Mesenchymal stem cell (in vitro differentiated cells and primary cell): ENCODE results near the gene RBM45.
A peak's percentile ranks its signal among the peaks of the same experiment; 100 is the strongest.

Source experiments
- DNase-seq: peaks from one replicate; pipeline ENCODE4 v3.0.0-alpha.2; 2013
- H2AFZ ChIP-seq: one replicate; pipeline ENCODE4 v1.6.1; 2013; ENCODE audit warnings: low read depth, mild to moderate bottlenecking, control low read depth, inconsistent platforms, low read length, moderate library complexity
- H2AK5ac ChIP-seq: 2 replicates; pipeline ENCODE4 v1.6.1; 2013; ENCODE audit warnings: low read length, moderate library complexity, mild to moderate bottlenecking, inconsistent platforms; ENCODE audit not compliant: severe bottlenecking
- H2BK120ac ChIP-seq: one replicate; pipeline ENCODE4 v1.6.1; 2013; ENCODE audit warnings: low read depth, mild to moderate bottlenecking, inconsistent platforms, low read length, moderate library complexity
- H2BK12ac ChIP-seq, 2 experiments: one replicate each; pipeline ENCODE4 v1.6.1; 2013; ENCODE audit warnings: inconsistent platforms in 2 of 2, low read length in 2 of 2, mild to moderate bottlenecking in 2 of 2, moderate library complexity in 2 of 2, control low read depth in 1 of 2
- H2BK15ac ChIP-seq: one replicate; pipeline ENCODE4 v1.6.1; 2013; ENCODE audit warnings: mild to moderate bottlenecking, low read depth, inconsistent platforms; ENCODE audit not compliant: poor library complexity, severe bottlenecking
- H2BK5ac ChIP-seq: 2 replicates; pipeline ENCODE4 v1.6.1; 2013; ENCODE audit warnings: low read depth, mild to moderate bottlenecking, low read length, control low read depth, inconsistent platforms; ENCODE audit not compliant: poor library complexity, severe bottlenecking
- H3K14ac ChIP-seq, 2 experiments: one replicate each; pipeline ENCODE4 v1.6.1; 2013; ENCODE audit warnings: inconsistent platforms in 2 of 2, low read length in 2 of 2, control low read depth in 1 of 2, mild to moderate bottlenecking in 1 of 2, moderate library complexity in 1 of 2
- H3K18ac ChIP-seq, 2 experiments: one replicate each; pipeline ENCODE4 v1.6.1; 2013; ENCODE audit warnings: inconsistent platforms in 2 of 2, low read length in 2 of 2, control low read depth in 1 of 2, low read depth in 1 of 2, mild to moderate bottlenecking in 1 of 2
- H3K23ac ChIP-seq, 2 experiments: one replicate each; pipeline ENCODE4 v1.6.1; 2013; ENCODE audit warnings: inconsistent platforms in 2 of 2, low read length in 2 of 2, mild to moderate bottlenecking in 2 of 2, moderate library complexity in 2 of 2, control low read depth in 1 of 2
- H3K27ac ChIP-seq: 2 replicates; pipeline ENCODE4 v1.5.1; 2013; ENCODE audit warnings: mild to moderate bottlenecking, moderate library complexity, low read length, control low read depth, inconsistent platforms; ENCODE audit not compliant: poor library complexity, severe bottlenecking
- H3K27me3 ChIP-seq, 2 experiments: 2 replicates each; pipeline versions ENCODE4 v1.6.1 to v1.7.0; 2013; ENCODE audit warnings: low read length in 2 of 2, mild to moderate bottlenecking in 2 of 2, moderate library complexity in 2 of 2, control low read depth in 1 of 2, inconsistent platforms in 1 of 2; ENCODE audit not compliant: control insufficient read depth in 1 of 2, insufficient read depth in 1 of 2
- H3K36me3 ChIP-seq, 2 experiments: 2 replicates each; pipeline versions ENCODE4 v1.6.1 to v1.7.0; 2013; ENCODE audit warnings: low read length in 2 of 2, control low read depth in 1 of 2, inconsistent platforms in 1 of 2, low read depth in 1 of 2, mild to moderate bottlenecking in 1 of 2; ENCODE audit not compliant: insufficient read depth in 2 of 2, control insufficient read depth in 1 of 2
- H3K4ac ChIP-seq, 2 experiments: one replicate each; pipeline ENCODE4 v1.6.1; 2013; ENCODE audit warnings: inconsistent platforms in 2 of 2, low read length in 2 of 2, mild to moderate bottlenecking in 2 of 2, moderate library complexity in 2 of 2, control low read depth in 1 of 2, low read depth in 1 of 2
- H3K4me1 ChIP-seq: 2 replicates; pipeline ENCODE4 v1.6.1; 2013; ENCODE audit warnings: low read depth, low read length, control low read depth; ENCODE audit not compliant: control insufficient read depth, insufficient read depth
- H3K4me2 ChIP-seq: 2 replicates; pipeline ENCODE4 v1.6.1; 2013; ENCODE audit warnings: low read length, mild to moderate bottlenecking, inconsistent platforms; ENCODE audit not compliant: poor library complexity, severe bottlenecking
- H3K4me3 ChIP-seq, 2 experiments: 2 replicates each; pipeline versions ENCODE4 v1.5.1 to v1.7.0; 2013; ENCODE audit warnings: low read length in 2 of 2, mild to moderate bottlenecking in 2 of 2, control low read depth in 1 of 2, low read depth in 1 of 2; ENCODE audit not compliant: insufficient read depth in 1 of 2
- H3K79me1 ChIP-seq: replicated peaks from 2 replicates; pipeline ENCODE4 v1.6.1; 2013; ENCODE audit warnings: mild to moderate bottlenecking, control low read depth, low read length, inconsistent platforms; ENCODE audit not compliant: poor library complexity, severe bottlenecking
- H3K9ac ChIP-seq: 2 replicates; pipeline ENCODE4 v1.7.0; 2013; ENCODE audit warnings: mild to moderate bottlenecking, low read length, moderate library complexity
- H3K9me3 ChIP-seq: 2 replicates; pipeline ENCODE4 v1.7.0; 2013; ENCODE audit warnings: mild to moderate bottlenecking, low read length; ENCODE audit not compliant: control insufficient read depth
- H4K8ac ChIP-seq: one replicate; pipeline ENCODE4 v1.6.1; 2013; ENCODE audit warnings: inconsistent platforms, mild to moderate bottlenecking, low read length, moderate library complexity
- H4K91ac ChIP-seq: one replicate; pipeline ENCODE4 v1.6.1; 2013; ENCODE audit warnings: mild to moderate bottlenecking, low read length, inconsistent platforms
- WGBS: methylation state at CpG from one replicate; pipeline ENCODE4 v1.1.7; 2013; ENCODE audit warnings: mixed read lengths; 5-methylcytosine and 5-hydroxymethylcytosine counted together

The RBM45 gene

DNA sequence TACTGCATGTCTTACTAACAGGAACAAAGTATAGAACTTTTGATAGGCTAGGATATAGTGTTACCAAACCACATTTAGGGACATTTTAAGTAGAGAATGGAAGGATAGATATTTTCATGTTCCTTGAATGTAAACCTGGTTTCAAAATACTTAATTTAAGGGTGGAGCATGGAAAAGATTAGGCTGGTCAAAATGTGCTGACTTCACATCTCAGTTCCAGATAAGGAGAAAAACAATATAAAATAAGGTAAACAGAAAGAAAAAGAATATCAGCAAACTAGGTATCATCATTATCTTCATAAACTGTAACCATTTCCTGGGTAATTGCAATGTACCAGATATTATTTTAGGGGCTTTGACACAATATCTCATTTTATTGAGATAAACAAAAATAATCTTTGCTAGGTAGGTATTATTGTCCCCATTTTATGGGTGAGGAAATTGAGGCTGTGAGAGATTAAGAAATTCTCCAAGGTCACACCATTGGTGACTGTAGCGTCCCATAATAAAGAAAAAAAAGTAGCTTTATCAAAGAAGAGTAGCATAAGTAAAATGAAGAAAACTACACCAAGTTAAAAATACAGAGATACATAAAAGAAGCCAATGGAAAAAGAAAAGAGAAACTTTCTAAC, 43.3 kb upstream of the RBM45 start:
- Histone ChIP-seq H3K36me3 (no peaks in the 10 kb centered on the region), H2BK5ac (no peak overlapping the region)
- WGBS, result no CpG with 5 or more reads among the region's 1 CpG

DNA sequence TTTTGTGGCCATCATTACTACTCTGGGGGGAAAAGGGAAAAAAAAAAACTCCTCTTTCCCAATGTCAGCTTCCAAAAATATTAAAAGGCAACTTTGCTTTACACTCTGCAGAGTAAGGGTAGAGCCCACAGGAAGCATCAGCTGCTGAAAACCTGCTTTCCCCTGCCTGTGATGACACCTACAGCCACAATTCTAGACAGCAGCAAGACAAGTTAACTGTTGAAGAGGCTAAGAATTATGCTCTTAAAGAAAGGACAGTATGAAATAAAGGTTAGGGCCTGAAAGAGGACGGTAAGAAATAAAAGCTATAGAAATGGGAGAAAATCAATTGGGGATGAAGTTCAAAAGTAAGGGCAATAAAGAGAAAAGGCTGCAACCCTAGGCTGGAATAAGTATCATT, 42.7 kb upstream of the RBM45 start:
- no peak overlapping the region for H3K9ac ChIP-seq
- no peak overlapping the region for H3K4ac ChIP-seq
- H2BK5ac ChIP-seq, result no peak overlapping the region
- no peak overlapping the region for H4K8ac ChIP-seq
- 77% methylated on average over 1 of the region's 1 CpG for WGBS
- H2BK120ac ChIP-seq, result no peak overlapping the region
- H3K23ac ChIP-seq, result no peak overlapping the region
- H3K14ac ChIP-seq, result no peak overlapping the region
- no peak overlapping the region for H2BK15ac ChIP-seq
- no peak overlapping the region for H3K18ac ChIP-seq
- H3K27me3 ChIP-seq, result peaks cover 0 to 12% of the 10 kb centered on the region in 2 experiments
- H2AFZ ChIP-seq, result no peak overlapping the region
- peaks cover 9% of the 10 kb centered on the region for H3K4me1 ChIP-seq
- H2AK5ac ChIP-seq, result no peak overlapping the region
- no peaks in the 10 kb centered on the region for H3K79me1 ChIP-seq
- H2BK12ac ChIP-seq, result no peak overlapping the region
- no peak for DNase-seq
- H3K4me2 ChIP-seq, result no peak overlapping the region
- H3K27ac ChIP-seq, result no peak overlapping the region
- no peaks in the 10 kb centered on the region for H3K36me3 ChIP-seq
- no peaks in the 10 kb centered on the region for H3K9me3 ChIP-seq
- no peak overlapping the region for H3K4me3 ChIP-seq
- H4K91ac ChIP-seq, result no peak overlapping the region

More for the DNA sequence above, 43.3 kb upstream of the RBM45 start:
- H3K27ac ChIP-seq, result no peak overlapping the region
- no peaks in the 10 kb centered on the region for H3K9me3 ChIP-seq
- no peak for DNase-seq
- peaks cover 9% of the 10 kb centered on the region for H3K4me1 ChIP-seq
- H2AK5ac ChIP-seq, result no peak overlapping the region
- no peak overlapping the region for H3K23ac ChIP-seq
- no peak overlapping the region for H3K14ac ChIP-seq
- H2AFZ ChIP-seq, result no peak overlapping the region
- no peak overlapping the region for H3K9ac ChIP-seq
- peaks cover 0 to 12% of the 10 kb centered on the region in 2 experiments for H3K27me3 ChIP-seq
- no peak overlapping the region for H2BK15ac ChIP-seq
- no peak overlapping the region for H3K4ac ChIP-seq
- no peak overlapping the region for H3K18ac ChIP-seq
- no peak overlapping the region for H4K91ac ChIP-seq
- H4K8ac ChIP-seq, result no peak overlapping the region
- no peaks in the 10 kb centered on the region for H3K79me1 ChIP-seq
- no peak overlapping the region for H2BK120ac ChIP-seq
- H2BK12ac ChIP-seq, result no peak overlapping the region
- no peak overlapping the region for H3K4me2 ChIP-seq
- H3K4me3 ChIP-seq, result no peak overlapping the region

DNA sequence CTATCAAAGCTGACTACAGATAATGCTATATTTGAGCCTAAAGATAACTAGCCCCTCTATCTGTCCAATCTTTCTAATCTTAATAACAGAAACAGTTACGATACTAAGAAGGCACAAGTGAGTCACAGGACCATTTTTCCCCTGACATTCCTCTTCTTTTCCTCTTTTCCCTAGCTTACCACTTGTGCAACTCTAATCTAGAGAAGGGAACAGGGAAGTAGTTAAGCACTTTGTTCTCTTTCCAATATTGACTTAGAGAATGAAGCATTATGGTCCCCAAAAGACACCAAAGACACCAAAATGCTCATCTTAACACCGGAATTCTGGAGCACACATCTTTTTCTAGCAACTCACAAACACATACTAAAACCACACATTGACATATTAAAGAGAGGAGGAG, 41.4 kb upstream of the RBM45 start:
- Histone ChIP-seq H3K4me1 (peaks cover 11% of the 10 kb centered on the region), H3K27me3 (peaks cover 0 to 12% of the 10 kb centered on the region in 2 experiments), H3K23ac (no peak overlapping the region), H2AK5ac (no peak overlapping the region), H3K14ac (no peak overlapping the region), H2BK15ac (no peak overlapping the region), H3K18ac (no peak overlapping the region), H3K36me3 (no peaks in the 10 kb centered on the region), H2BK5ac (no peak overlapping the region), H2BK12ac (no peak overlapping the region), H3K4me2 (no peak overlapping the region), H2BK120ac (no peak overlapping the region), H3K79me1 (no peaks in the 10 kb centered on the region), H2AFZ (no peak overlapping the region), H3K4me3 (no peak overlapping the region), H3K9ac (no peak overlapping the region), H3K4ac (no peak overlapping the region), H3K9me3 (no peaks in the 10 kb centered on the region), H3K27ac (no peak overlapping the region), H4K8ac (no peak overlapping the region), H4K91ac (no peak overlapping the region)
- 56% methylated on average over 2 of the region's 2 CpGs for WGBS
- DNase-seq, result peak; percentile 50

DNA sequence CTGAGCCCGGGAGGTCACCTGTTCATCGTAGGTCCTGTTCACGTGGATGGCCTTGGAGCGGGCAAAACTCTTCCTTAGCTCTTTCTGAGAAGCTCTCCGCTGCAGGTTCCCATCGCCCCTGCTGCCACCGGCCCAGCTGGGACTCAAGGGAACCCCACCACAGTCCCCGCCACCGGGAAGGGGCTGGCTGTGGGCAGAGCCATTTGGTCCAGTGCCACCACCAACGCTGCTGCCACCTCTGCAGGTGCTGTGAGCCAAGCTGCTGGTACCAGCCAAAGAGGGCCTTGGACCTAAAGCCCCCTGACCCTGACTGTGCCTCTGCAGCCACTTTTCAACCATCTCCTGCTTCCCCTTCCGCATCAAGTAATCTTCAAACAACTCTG, 40.2 kb upstream of the RBM45 start:
- Histone ChIP-seq H4K91ac (no peak overlapping the region), H3K18ac (peak overlapping the region in 1 of 2 experiments; percentile 63), H2AK5ac (no peak overlapping the region), H3K23ac (no peak overlapping the region), H4K8ac (peak overlapping the region; percentile 28), H3K4me2 (peak overlapping the region; percentile 79), H3K79me1 (no peaks in the 10 kb centered on the region), H2BK120ac (no peak overlapping the region), H3K14ac (peak overlapping the region in 1 of 2 experiments; percentile 58), H3K9me3 (no peaks in the 10 kb centered on the region), H2BK12ac (peak overlapping the region; percentile 46 to 70), H3K27me3 (peaks cover 0 to 12% of the 10 kb centered on the region in 2 experiments), H2BK5ac (no peak overlapping the region), H3K4me3 (peak overlapping the region in 1 of 2 experiments; percentile 83), H3K9ac (peak overlapping the region; percentile 86), H3K4me1 (peaks cover 8% of the 10 kb centered on the region), H3K36me3 (no peaks in the 10 kb centered on the region), H2BK15ac (no peak overlapping the region), H2AFZ (peak overlapping the region; percentile 98), H3K27ac (no peak overlapping the region), H3K4ac (peak overlapping the region in 1 of 2 experiments; percentile 47)
- 95% methylated on average over 11 of the region's 11 CpGs for WGBS
- no peak for DNase-seq
